B cell (primary cell): ENCODE results near the gene EAPP. TPM values are rescaled to one million over a fixed set of nuclear protein-coding genes. Genes with fewer than 3 reads are reported as not detected.

Experiments used
- ATAC-seq: fragments of 200-7000 bp; cut with Tn5 transposase; one replicate; pipeline ENCODE4 v1.10.0; 2021; ENCODE audit warnings: low read depth, mild to moderate bottlenecking, moderate number of reproducible peaks, moderate library complexity
- CTCF ChIA-PET: fragments of 350-600 bp; sonication (Branson Sonifier 250); formaldehyde crosslinking; loops from one replicate; lab custom pipeline; 2021; ENCODE audit warnings: antibody characterized with exemption, inconsistent platforms; lab: Charles Lee
- POLR2A ChIA-PET: fragments of 350-600 bp; sonication (Branson Sonifier 250); formaldehyde crosslinking; loops from one replicate; lab custom pipeline; 2021; ENCODE audit warnings: antibody characterized with exemption; lab: Charles Lee
- DNase-seq: peaks from one replicate; pipeline ENCODE4 v3.0.0; 2013
- H2AFZ ChIP-seq: 2 replicates; pipeline ENCODE4 v1.6.1; 2012; ENCODE audit warnings: mild to moderate bottlenecking, low read depth, low read length; ENCODE audit not compliant: insufficient read depth, poor library complexity, severe bottlenecking
- H3K27ac ChIP-seq, 2 donors: 1 replicate in 1 of 2; 2 replicates in 1 of 2; pipeline ENCODE4 v1.5.1; 2012 to 2013; ENCODE audit warnings: low read length in 2 of 2, mild to moderate bottlenecking in 2 of 2, moderate library complexity in 1 of 2
- H3K27me3 ChIP-seq, 4 experiments: fragments of 200-600 bp in 1 of 4; sonication (generic) in 1 of 4; replicated peaks in 1 of 4; 1 replicate in 2 of 4; 2 replicates in 2 of 4; pipeline versions ENCODE4 v1.6.1 to v1.7.0; 2013 to 2016; ENCODE audit warnings: low read length in 3 of 4, mild to moderate bottlenecking in 2 of 4, mixed read lengths in 1 of 4, moderate library complexity in 1 of 4; ENCODE audit not compliant: insufficient read depth in 4 of 4, control insufficient read depth in 3 of 4; ENCODE audit errors: control extremely low read depth in 1 of 4
- H3K36me3 ChIP-seq, 2 experiments: replicated peaks in 1 of 2; 1 replicate in 1 of 2; 2 replicates in 1 of 2; pipeline versions ENCODE4 v1.6.1 to v1.7.1; 2013; ENCODE audit warnings: low read length in 1 of 2; ENCODE audit not compliant: insufficient read depth in 2 of 2, control insufficient read depth in 1 of 2; ENCODE audit errors: control extremely low read depth in 1 of 2, extremely low read depth in 1 of 2
- H3K4me1 ChIP-seq, 2 donors: fragments of 200-600 bp in 1 of 2; sonication (generic) in 1 of 2; 1 replicate in 1 of 2; 2 replicates in 1 of 2; pipeline versions ENCODE4 v1.5.1 to v1.6.1; 2013 to 2017; ENCODE audit warnings: low read length in 2 of 2; ENCODE audit not compliant: control insufficient read depth in 2 of 2, insufficient read depth in 2 of 2
- H3K4me2 ChIP-seq: replicated peaks from 2 replicates; pipeline ENCODE3; 2012; ENCODE audit warnings: mild to moderate bottlenecking, low read depth, low read length; ENCODE audit not compliant: poor library complexity, severe bottlenecking
- H3K4me3 ChIP-seq, 5 experiments: fragments of 200-600 bp in 1 of 5; sonication (generic) in 1 of 5; 1 replicate in 3 of 5; 2 replicates in 2 of 5; pipeline versions ENCODE4 v1.5.1 to v1.7.0; 2011 to 2016; ENCODE audit warnings: low read length in 4 of 5, mild to moderate bottlenecking in 4 of 5, low read depth in 2 of 5, control low read depth in 1 of 5, moderate library complexity in 1 of 5; ENCODE audit not compliant: insufficient read depth in 1 of 5; ENCODE audit errors: control extremely low read depth in 1 of 5, extremely low read depth in 1 of 5
- H3K79me2 ChIP-seq: fragments of 200-600 bp; sonication (generic); one replicate; pipeline ENCODE4 v1.6.0; 2016; ENCODE audit warnings: low read length; ENCODE audit not compliant: control insufficient read depth, insufficient read depth
- H3K9ac ChIP-seq: fragments of 200-600 bp; sonication (generic); 2 replicates; pipeline ENCODE4 v1.6.1; 2017; ENCODE audit warnings: mild to moderate bottlenecking, low read length, moderate library complexity
- H3K9me3 ChIP-seq, 3 donors: one replicate each; pipeline versions ENCODE4 v1.6.1 to v1.7.1; 2013; ENCODE audit warnings: low read length in 2 of 3; ENCODE audit not compliant: control insufficient read depth in 2 of 3, insufficient read depth in 1 of 3; ENCODE audit errors: control extremely low read depth in 1 of 3
- H4K20me1 ChIP-seq: 2 replicates; pipeline ENCODE4 v1.6.0; 2012; ENCODE audit warnings: mild to moderate bottlenecking, low read length; ENCODE audit not compliant: insufficient read depth, control insufficient read depth, poor library complexity, severe bottlenecking
- H3K27ac Mint-ChIP-seq: one replicate; pipeline ENCODE4 v1.8.0; 2021; ENCODE audit warnings: mixed read lengths
- H3K27me3 Mint-ChIP-seq: one replicate; pipeline ENCODE4 v1.8.0; 2021; ENCODE audit warnings: mixed read lengths
- H3K4me1 Mint-ChIP-seq: one replicate; pipeline ENCODE4 v1.8.0; 2021; ENCODE audit warnings: mixed read lengths
- H3K4me3 Mint-ChIP-seq: one replicate; pipeline ENCODE4 v1.8.0; 2021; ENCODE audit warnings: mixed read lengths
- H3K9me3 Mint-ChIP-seq: one replicate; pipeline ENCODE4 v1.8.0; 2022; ENCODE audit warnings: mixed read lengths; ENCODE audit not compliant: insufficient read depth
- CTCF ChIP-seq: fragments of 200-600 bp; IDR thresholded peaks from one replicate; pipeline ENCODE4 v1.8.0; 2022; ENCODE audit warnings: antibody characterized with exemption, mild to moderate bottlenecking
- EZH2 ChIP-seq: IDR thresholded peaks from 2 replicates; pipeline ENCODE4 v1.6.1; 2012; ENCODE audit warnings: borderline replicate concordance, low read depth, mild to moderate bottlenecking, moderate library complexity, low read length; ENCODE audit not compliant: insufficient read depth, poor library complexity, severe bottlenecking
- WGBS: methylation state at CpG from one replicate; pipeline ENCODE4 v1.1.5; 2013; ENCODE audit warnings: missing lambda C conversion rate; ENCODE audit not compliant: insufficient coverage; 5-methylcytosine and 5-hydroxymethylcytosine counted together
- intact Hi-C: fragments of 100-400 bp; cut with micrococcal nuclease; formaldehyde crosslinking; loops from one replicate; pipeline ENCODE4 v1.10.0; 2022
- polyA plus RNA-seq: library from polyadenylated mRNA; depleted of rRNA; stranded (reverse); fragments of >200 nt; gene quantifications from 2 replicates; pipeline ENCODE4 v1.2.3, GENCODE V29; 2012
- total RNA-seq, 2 donors: library from RNA; stranded (reverse); fragments of 120-200 nt in 1 of 2; gene quantifications; 1 replicate in 1 of 2; 2 replicates in 1 of 2; pipeline versions ENCODE4 v1.2.3 to v1.2.4, GENCODE V29; 2013 to 2022

Gene EAPP
- total and polyA plus RNA-seq, 2 donors (not counting 1 experiment from before 2014, with no cell fraction given): 36.2 to 58.0 TPM

DNA sequence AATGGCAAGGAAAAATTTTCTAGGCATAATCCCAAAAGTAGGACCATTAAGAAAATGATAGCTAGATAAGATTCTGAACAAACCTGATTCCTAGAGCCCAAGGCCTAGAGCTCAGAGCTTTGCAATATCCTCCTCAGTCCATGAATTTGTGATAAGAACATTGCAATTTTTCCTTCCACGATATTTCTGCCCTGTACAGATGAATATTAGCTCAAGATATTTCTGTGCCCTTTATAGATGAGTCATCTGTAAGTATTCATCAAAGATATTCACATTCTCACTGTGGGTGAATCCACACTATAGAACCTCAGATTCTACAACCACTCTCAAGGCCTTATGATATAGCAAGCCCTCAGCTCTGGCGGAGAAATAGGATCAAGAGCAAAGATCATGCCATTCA lies 37.5 kb downstream of the EAPP start:
- intact Hi-C loops: no loop called here
- no peak overlapping the region for H3K9ac ChIP-seq
- DNase-seq: no peak
- WGBS: no CpG with 5 or more reads among the region's 2 CpGs
- H2AFZ ChIP-seq: no peak overlapping the region
- Mint-ChIP-seq H3K4me1 (no peaks in the 10 kb centered on the region), H3K27ac (no peak overlapping the region), H3K4me3 (no peak overlapping the region), H3K27me3 (no peaks in the 10 kb centered on the region), H3K9me3 (no peaks in the 10 kb centered on the region)
- no peaks in the 10 kb centered on the region for H3K79me2 ChIP-seq
- ATAC-seq: no peak
- H3K27ac ChIP-seq: no peak overlapping the region
- ChIA-PET POLR2A (no interaction called here), CTCF (no interaction called here)
- no peaks in the 10 kb centered on the region for H3K9me3 ChIP-seq
- no peaks in the 10 kb centered on the region for H3K27me3 ChIP-seq
- no peak overlapping the region for H3K4me2 ChIP-seq
- no peaks in the 10 kb centered on the region for H4K20me1 ChIP-seq
- no peaks in the 10 kb centered on the region for H3K4me1 ChIP-seq
- no peak overlapping the region for H3K4me3 ChIP-seq
- TF ChIP-seq EZH2 (no peak), CTCF (no peak)
- no peaks in the 10 kb centered on the region for H3K36me3 ChIP-seq

- no peaks in the 10 kb centered on the region for H3K9me3 ChIP-seq
- no peak overlapping the region for H3K9ac ChIP-seq
- DNase-seq: no peak
- H2AFZ ChIP-seq: no peak overlapping the region
- H4K20me1 ChIP-seq: no peaks in the 10 kb centered on the region
- Mint-ChIP-seq H3K4me3 (no peak overlapping the region), H3K9me3 (no peaks in the 10 kb centered on the region), H3K27ac (no peak overlapping the region), H3K4me1 (no peaks in the 10 kb centered on the region), H3K27me3 (no peaks in the 10 kb centered on the region)
- WGBS: 96% methylated on average over 2 of the region's 5 CpGs
- no peak for TF ChIP-seq CTCF
- no peaks in the 10 kb centered on the region for H3K4me1 ChIP-seq
- ChIA-PET POLR2A (no interaction called here), CTCF (no interaction called here)
- H3K79me2 ChIP-seq: no peaks in the 10 kb centered on the region
- no peak overlapping the region for H3K4me3 ChIP-seq
- H3K27ac ChIP-seq: no peak overlapping the region
- no peak overlapping the region for H3K4me2 ChIP-seq
- no peaks in the 10 kb centered on the region for H3K36me3 ChIP-seq
- no peak for ATAC-seq
- no peaks in the 10 kb centered on the region for H3K27me3 ChIP-seq
- intact Hi-C loops: no loop called here
These were observed 38.4 kb downstream of the EAPP start for GRCh38 chr14:34501004-34501580.
